HTERT RPE-1 (cell line): ENCODE measurements around the gene ANKRD6.
"Not testable (repeated sequence)": the region's sequence is repeated elsewhere in the genome, so short reads cannot be mapped to it uniquely, and the experiment has no call there.

Experiments used
- in situ Hi-C: fragments of 300-500 bp; cut with MboI; formaldehyde crosslinking; loops from 4 replicates; pipeline ENCODE4 v1.14.3; 2020; ENCODE audit warnings: low sequenced_read_pairs

The ANKRD6 gene

GRCh38 chr6:89591745-89592144 is 158.8 kb downstream of the ANKRD6 start:
- in situ Hi-C loops, result no loop called here

- in situ Hi-C loops, result no loop called here
Measured at GRCh38 chr6:89596056-89596455, 163.1 kb downstream of the ANKRD6 start.

GRCh38 chr6:89596484-89596883 is 163.5 kb downstream of the ANKRD6 start:
- in situ Hi-C loops, result no loop called here

DNA sequence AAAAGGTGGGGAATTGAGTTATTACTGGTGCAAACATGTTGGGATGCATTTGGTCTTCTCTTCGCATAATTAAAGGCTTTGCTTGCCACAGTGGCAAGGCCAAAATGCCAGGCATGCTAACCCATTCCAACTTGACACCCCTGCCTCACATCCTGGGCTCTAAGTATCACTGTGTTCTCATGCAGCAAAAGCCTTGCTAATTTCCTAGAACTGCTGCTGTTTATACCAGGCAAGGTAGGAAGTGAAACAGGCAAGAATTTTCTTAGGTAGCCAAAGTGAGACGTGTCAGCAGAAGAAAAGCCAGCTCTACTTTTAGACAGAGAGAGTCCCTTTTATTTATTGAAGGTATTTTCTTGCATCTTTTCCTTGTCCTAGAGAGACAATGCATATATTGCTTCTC is 164.4 kb downstream of the ANKRD6 start:
- in situ Hi-C loops, result no loop called here

DNA sequence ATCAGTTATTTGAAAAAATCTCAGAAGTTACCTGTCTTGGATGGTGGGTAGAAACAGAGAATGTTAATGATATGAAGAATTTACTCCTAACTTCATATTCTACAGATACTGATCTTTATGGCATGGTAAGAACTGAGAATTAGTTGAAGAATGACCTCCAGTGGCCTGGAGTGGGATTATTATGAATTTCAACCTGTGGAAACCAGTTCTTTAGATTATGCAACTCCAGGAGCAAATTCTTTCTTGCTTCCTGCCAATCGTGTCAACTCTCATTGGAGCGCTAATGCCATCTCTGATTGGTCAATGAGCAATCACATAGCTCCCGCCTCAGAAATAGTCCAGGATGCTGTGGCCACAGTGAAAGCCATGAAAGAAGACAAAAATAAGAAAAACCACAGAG is 165.0 kb downstream of the ANKRD6 start:
- in situ Hi-C loops, result no loop called here

DNA sequence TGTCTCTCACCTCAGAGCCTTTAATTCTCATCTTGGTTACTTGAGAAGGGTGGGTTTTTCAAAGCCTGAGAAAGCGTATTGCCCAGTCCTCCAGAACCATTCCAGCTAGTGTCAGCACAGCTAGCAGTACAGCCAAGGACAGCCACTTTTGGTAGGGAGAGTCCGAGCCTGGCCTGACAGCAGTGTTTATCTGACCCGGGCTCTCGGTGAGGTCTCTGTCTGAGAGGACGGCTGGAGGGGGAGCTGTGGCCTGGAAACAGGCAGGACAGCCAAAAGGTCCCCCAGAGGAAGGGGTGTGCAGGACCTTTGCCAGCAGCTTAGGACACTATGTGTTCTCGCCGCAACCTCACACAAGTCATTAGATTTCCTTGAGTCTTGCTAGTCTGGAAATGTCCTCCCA is 166.8 kb downstream of the ANKRD6 start:
- in situ Hi-C loops, result no loop called here

DNA sequence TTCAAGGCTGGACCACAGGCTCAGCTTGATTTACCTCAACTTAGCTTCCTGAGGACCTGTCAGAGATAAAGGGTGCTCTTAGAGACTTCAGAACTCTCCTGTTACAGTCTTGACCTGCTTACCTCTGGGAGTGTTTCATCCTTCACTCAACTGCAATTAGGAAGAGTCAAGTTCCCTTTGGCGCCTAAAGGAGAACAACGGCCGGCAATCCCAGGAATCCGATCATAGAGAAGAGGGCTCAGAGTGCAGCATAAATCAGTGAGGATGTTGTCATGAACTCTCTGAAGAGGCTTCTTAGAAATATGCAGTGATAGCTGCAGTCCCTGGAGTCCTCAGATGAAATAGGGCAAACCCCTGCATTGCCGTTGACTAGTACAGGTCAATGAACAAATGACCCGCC is 169.2 kb downstream of the ANKRD6 start:
- in situ Hi-C loops, result no loop called here

GRCh38 chr6:89604653-89605052 is 171.7 kb downstream of the ANKRD6 start:
- in situ Hi-C loops, result no loop called here

DNA sequence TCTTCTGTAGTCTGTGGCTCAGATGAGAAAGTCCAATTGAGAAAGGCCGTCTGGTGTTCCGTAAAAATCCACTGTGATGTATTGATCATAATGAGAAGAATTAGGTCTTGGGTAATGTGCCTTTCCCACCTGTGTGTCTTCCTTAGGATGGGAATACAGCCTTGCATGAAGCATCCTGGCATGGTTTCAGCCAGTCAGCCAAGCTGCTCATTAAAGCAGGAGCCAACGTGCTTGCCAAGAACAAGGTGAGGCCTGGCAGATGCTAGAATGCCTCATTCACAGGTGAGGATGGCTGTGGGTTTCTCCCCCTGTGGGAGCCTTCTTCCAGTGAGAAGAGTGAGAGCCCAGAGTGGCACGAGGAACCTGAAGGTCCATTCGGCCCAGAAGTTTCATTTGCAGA is 172.9 kb downstream of the ANKRD6 start:
- in situ Hi-C loops, result no loop called here

- in situ Hi-C loops, result no loop called here
Measured at GRCh38 chr6:89610149-89610642, 177.2 kb downstream of the ANKRD6 start.

GRCh38 chr6:89611666-89612065 is 178.7 kb downstream of the ANKRD6 start:
- in situ Hi-C loops, result no loop called here

- in situ Hi-C loops, result no loop called here
Measured at GRCh38 chr6:89612121-89612520, 179.2 kb downstream of the ANKRD6 start.

GRCh38 chr6:89613790-89614189 is 180.8 kb downstream of the ANKRD6 start:
- in situ Hi-C loops, result no loop called here

DNA sequence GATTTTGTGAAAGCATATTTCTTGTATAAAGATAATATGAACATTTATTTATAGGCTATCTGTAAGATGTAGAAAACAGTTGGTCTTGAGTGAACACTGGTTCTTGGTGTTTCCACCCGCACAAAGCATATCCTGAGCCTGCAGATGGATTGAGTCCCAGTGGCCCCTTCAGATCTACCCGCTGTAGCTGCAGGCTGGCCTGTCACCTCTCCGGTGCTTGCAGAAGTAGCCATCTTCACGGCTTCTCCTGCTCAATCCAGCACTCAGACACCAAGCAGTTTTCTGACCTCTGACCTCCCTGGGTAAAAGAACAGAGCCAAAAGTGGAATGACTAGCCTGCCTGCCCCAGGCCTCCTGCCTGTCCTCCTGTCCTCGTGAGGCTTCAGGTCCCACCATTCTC is 182.9 kb downstream of the ANKRD6 start:
- in situ Hi-C loops, result no loop called here

- in situ Hi-C loops, result no loop called here
Measured at GRCh38 chr6:89616531-89616930, 183.6 kb downstream of the ANKRD6 start.

DNA sequence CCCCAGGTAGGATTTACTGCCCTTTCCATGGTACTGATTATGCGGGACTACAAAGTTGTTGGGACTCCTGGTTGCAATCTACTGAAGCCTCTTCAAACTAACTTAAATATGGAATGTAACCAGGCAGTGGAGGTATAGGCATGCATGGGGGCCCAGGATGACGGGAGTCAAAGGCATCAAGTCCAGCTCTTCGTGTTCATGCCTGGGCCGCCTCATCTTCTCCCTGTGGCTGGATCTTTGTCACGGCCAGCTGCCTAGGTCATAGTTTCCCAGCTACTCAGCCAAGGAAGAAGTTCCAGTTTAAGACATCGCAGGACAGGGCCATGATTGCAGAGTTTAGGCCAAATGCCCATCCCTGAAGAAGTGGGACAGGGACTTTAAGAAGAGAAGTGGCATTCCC is 185.1 kb downstream of the ANKRD6 start:
- in situ Hi-C loops, result no loop called here

GRCh38 chr6:89619567-89619966 is 186.6 kb downstream of the ANKRD6 start:
- in situ Hi-C loops, result no loop called here

DNA sequence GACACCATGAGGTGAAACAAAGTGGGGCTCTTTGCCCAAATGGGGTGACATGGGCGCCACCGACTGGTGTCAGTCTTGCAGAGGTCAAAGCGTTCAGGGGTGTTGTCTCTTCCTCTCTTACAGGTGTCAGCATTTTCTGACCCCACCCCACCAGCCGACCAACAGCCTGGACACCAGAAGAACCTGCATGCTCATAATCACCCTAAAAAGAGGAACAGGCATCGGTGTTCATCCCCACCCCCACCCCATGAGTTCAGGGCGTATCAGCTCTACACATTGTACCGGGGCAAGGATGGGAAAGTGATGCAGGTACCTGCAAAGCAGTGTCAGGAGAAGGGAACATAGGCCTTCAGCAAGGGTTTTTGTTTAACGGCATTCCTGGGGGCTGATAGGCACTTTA is 190.8 kb downstream of the ANKRD6 start:
- in situ Hi-C loops, result no loop called here

DNA sequence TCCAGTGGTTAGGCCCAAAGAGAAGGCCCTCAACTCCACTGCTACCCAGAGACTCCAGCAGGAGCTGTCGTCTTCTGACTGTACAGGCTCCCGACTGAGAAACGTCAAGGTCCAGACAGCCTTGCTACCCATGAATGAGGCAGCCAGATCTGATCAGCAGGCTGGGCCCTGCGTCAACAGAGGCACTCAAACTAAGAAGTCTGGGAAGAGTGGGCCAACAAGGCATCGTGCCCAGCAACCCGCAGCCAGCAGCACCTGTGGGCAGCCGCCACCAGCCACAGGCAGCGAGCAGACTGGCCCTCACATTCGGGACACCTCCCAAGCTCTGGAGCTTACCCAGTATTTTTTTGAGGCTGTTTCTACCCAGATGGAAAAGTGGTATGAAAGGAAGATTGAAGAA is 197.5 kb downstream of the ANKRD6 start:
- in situ Hi-C loops, result no loop called here

DNA sequence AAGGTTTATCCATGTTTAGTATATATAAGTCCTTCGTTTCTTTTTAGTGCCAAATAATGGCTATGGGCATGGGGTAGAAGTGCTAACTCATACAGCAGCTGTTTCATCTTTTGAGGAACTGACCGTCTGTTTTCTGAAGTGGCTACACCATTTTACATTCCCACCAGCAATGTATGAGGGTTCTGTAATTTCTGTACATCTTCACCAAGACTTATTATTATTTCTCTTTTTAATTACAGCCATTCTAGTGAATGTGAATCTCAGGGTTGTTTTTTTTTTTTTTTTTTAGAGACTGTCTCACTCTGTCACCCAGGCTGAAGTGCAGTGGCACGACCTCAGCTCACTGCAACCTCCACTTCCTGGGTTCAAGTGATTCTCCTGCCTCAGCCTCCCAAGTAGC is 203.5 kb downstream of the ANKRD6 start:
- in situ Hi-C loops, result not testable (repeated sequence)

DNA sequence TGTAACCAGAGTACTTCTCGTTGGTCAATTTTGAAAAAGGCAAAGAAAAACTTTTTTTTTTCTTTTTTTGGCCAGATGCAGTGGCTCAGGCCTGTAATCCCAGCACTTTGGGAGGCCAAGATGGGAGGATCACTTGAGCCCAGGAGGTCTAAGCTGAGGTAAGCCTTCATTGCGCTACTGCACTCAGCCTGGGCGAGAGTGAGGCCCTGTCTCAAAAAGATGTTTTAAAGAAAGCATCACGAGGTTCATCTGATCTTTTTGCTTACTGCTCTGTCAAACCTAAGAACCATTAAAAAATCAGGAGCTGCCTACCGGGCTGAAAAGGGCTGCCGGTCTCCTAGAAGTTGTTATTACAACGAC is 205.0 kb downstream of the ANKRD6 start:
- in situ Hi-C loops, result no loop called here

DNA sequence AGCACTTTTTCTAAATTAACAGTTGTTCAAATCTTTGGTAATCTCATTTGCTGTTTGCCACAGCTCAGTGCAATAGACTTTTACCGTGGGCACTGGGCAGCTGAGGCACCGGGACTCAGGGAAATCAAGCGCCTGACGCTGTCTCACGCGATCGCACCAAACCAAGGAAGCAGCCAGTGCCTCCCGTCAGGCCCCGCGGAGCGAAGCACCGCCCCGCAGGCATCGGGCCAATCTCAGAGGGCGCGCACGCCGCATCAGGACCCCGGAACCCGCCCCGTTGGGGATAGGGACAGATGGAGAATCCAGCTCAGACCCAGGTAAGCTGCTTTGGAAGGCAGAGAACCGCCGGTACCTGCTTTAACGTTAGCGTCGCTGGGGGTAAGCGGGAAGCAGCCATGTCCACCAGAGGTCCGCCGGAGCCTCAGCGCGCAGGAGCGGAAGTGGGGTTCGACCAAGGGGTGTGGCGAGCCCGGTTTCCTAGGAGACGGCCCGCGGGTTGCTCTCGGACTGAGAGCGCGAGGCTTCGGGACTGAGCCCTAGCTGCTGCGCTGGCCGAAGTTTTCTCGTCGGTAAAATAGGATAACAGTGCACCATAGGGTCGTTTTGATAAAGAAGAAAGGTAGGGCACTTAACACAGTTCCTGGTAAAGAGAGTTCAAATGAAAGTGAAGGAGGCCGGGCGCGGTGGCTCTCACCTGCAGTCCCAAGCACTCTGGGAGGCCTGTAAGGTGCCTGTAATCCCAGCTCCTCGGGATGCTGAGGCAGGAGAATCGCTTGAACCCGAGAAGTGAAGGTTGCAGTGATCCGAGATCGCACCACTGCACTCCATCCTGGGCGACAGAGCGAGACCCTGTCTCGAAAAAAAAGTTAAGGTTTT is 205.6 kb downstream of the ANKRD6 start, which contains the start of gene LYRM2:
Gene LYRM2, minus strand, starts transcription at position 428 of the 876 bp plus-strand sequence. Its CDS starts 31 bp downstream, at position 397.
- in situ Hi-C loops, result no loop called here

DNA sequence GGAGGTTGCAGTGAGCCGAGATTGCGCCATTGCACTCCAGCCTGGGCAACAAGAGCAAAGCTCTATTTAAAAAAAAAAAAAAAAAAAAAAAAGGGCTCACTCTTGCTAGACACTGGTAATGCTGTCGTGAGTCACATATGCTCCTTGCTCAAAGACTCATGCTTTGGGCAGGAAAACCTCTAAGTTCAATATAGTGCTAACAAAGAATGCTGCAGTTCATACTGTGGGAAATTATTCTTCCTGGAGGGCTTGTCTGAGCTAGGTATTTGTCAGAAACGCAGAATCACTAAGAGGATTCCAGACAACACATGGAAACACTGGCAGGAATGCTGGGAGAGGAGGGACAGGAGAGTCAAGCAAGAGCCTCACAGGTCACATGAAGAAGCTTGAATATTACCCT is 207.9 kb downstream of the ANKRD6 start:
- in situ Hi-C loops, result no loop called here
